Measurements from ENCODE around the gene NUDT16L1.

NUDT16L1 gene

DNA sequence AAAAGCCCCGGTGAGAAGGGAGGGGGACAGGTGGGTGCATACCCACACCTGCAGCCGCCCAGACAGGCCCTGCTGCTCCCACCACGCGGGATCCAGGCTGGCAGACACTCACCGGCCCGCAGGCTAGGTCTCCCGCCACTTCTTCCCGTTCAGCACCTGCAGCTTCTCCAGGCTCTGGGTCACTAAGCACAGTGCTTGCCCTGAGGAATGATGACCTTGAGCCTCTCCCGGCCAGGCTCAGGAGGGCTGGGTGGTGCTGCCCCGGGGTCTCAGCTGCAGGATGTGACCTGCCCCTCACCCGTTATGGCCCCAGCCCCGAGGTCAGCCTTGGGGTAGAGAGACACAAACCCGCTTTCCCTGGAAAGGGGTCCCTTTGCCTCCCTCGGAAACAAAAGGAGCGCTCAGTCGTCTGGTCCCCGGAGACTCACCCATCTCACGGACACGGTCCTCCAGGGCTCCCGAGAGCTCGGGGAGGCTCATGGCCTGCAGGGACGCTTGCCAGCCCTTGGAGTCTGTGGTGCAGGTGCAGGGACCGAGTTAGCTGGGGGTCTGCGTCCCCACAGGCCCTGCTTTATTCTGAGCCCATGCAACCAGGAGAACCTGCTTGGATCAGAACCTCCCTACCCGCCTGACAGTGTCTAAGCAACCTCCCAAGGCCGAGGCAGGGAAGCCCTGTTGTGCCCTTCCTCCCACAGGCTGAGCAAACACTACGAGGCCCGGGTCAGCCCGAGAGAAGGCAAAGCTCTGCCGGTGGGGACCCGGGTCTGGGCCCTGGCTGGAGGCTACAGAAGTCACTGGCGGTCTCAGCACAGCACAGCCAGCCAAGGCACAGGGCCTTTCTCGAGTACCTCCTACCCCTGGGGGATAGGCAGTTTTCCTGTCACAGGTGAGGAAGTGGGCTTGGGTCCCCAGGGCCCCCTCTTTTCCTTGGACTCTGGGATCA lies 3.8 kb downstream of the NUDT16L1 start:
- Histone ChIP-seq H3K9ac (0 out of 22 replicates have a peak overlapping the region, but pooled peaks of 2 of the 11 experiments have one; percentile 9 to 13), H3K36me3 (peaks cover 61 to 75% (median 73%) of the 10 kb centered on the region in 11 experiments), H4K20me1 (peaks cover 5 to 66% (median 39%) of the 10 kb centered on the region in 11 experiments; a peak in 21 of 22 replicates), H3K9me3 (replicated peaks in 1 of 11) (no peaks in the 10 kb centered on the region), H3K4me2 (no peak overlapping the region), H3K4me3 (no peak overlapping the region), H3K4me1 (peaks cover 20 to 33% (median 28%) of the 10 kb centered on the region in 10 experiments), H3K27me3 (no peaks in the 10 kb centered on the region), H3K27ac (no peak overlapping the region)
- TF ChIP-seq Cebpa-rat (IDR thresholded peaks at IDR 0.05), result no peak

DNA sequence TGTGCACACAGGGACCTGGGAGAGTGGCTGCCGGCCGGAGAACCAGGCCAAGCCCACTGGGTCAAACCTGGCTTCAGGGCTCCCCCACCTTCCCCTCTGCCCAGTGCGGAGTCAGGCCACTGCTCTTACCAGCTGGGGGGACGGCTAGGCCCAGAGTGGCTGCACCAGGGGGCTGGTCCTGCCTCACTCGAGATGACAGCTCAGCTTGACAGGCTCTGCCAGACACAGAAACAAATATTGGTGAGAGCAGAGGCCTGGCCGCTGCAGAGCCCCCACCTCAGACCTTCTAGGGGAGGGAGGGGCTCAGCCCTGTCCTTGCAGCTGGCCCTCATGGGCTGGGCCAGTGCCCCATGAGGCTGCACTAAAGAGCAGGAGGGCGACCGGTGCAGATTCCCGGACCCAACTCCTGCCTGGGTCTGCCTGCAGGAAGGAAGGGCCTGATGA lies 4.5 kb downstream of the NUDT16L1 start:
- H3K9ac ChIP-seq, result 0 out of 22 replicates have a peak overlapping the region, but pooled peaks of 1 of the 11 experiments have one; percentile 9
- H3K4me2 ChIP-seq, result no peak overlapping the region
- no peak overlapping the region for H3K27ac ChIP-seq
- no peaks in the 10 kb centered on the region for H3K27me3 ChIP-seq
- H3K4me1 ChIP-seq, result peaks cover 13 to 26% (median 21%) of the 10 kb centered on the region in 10 experiments
- no peaks in the 10 kb centered on the region for H3K9me3 ChIP-seq (replicated peaks in 1 of 11)
- TF ChIP-seq Cebpa-rat (IDR thresholded peaks at IDR 0.05), result no peak
- peaks cover 5 to 59% (median 39%) of the 10 kb centered on the region in 11 experiments; a peak in 20 of 22 replicates for H4K20me1 ChIP-seq
- H3K4me3 ChIP-seq, result no peak overlapping the region
- peaks cover 63 to 82% (median 80%) of the 10 kb centered on the region in 11 experiments for H3K36me3 ChIP-seq

DNA sequence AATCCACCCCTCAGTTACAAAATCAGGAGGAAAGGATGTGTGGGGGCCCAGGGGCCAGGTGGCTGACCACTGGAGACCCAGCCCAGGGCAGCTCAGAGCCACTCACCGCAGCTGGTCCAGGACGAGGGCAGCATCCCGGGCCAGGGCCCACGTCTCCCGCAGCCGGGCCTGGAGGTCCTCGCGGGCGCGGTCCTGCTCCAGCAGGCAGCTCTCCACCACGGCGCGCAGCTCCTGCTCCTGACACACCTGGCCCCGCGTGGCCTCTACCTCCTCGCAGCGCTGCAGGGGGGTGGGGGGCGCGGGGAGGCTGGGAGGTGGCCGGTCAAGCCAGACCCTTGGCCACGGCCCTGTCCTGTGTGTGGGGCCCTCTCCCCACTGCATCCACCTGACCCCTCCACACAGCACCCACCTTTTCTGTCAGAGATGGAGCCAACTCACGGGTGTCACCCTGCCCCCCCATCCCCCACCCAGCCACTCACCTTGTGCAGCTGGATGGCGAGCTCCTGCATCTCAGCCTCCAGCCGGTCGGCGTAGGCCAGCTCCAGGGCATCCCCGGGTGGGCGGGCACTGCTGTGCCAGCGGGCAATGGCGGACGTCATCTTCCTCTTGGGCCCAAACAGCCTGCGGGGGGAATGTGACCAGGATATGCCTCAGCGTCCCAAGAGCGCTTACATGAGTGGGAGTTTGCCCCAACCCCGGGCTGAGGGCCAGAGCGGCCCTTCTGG lies 5.1 kb downstream of the NUDT16L1 start:
- no peak overlapping the region for H3K4me3 ChIP-seq
- no peak overlapping the region for H3K27ac ChIP-seq
- peaks cover 63 to 88% (median 82%) of the 10 kb centered on the region in 11 experiments for H3K36me3 ChIP-seq
- no peaks in the 10 kb centered on the region for H3K9me3 ChIP-seq (replicated peaks in 1 of 11)
- peaks cover 9 to 22% (median 17%) of the 10 kb centered on the region in 10 experiments for H3K4me1 ChIP-seq
- no peaks in the 10 kb centered on the region for H3K27me3 ChIP-seq
- TF ChIP-seq Cebpa-rat (IDR thresholded peaks at IDR 0.05), result no peak
- no peak overlapping the region for H3K4me2 ChIP-seq
- peaks cover 5 to 58% (median 39%) of the 10 kb centered on the region in 11 experiments; a peak in 20 of 22 replicates for H4K20me1 ChIP-seq
- 0 out of 22 replicates have a peak overlapping the region, but pooled peaks of 1 of the 11 experiments have one; percentile 9 for H3K9ac ChIP-seq

DNA sequence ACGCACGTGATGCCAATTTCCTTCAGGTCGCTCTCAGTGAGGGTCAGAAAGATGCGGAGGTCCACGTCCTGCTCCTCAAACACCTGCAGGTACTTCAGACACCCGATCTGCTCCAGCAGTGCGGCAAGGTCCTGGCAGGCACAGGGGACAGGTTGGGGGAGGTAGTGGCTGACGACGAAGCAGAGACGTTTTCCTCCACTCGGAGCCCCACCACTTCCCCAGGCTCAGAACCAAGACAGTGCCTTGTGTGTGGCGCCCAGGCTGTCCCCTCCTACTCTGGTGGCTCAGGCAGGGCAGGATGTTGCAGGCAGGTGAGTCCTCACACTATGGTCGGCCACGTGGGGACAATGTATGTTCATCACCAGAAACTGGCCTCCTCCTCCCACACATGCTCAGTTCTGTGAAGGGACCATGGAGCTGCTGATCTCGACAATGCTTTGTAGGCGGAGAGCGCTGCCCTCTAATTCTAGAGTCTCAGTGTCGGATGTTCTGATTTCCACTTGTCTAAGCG lies 5.7 kb downstream of the NUDT16L1 start:
- H4K20me1 ChIP-seq, result peaks cover 5 to 58% (median 38%) of the 10 kb centered on the region in 11 experiments; a peak in 20 of 22 replicates
- H3K36me3 ChIP-seq, result peaks cover 67 to 94% (median 88%) of the 10 kb centered on the region in 11 experiments
- no peaks in the 10 kb centered on the region for H3K9me3 ChIP-seq (replicated peaks in 1 of 11)
- peaks cover 9 to 27% (median 17%) of the 10 kb centered on the region in 10 experiments for H3K4me1 ChIP-seq
- no peak overlapping the region for H3K4me2 ChIP-seq
- H3K27ac ChIP-seq, result no peak overlapping the region
- no peaks in the 10 kb centered on the region for H3K27me3 ChIP-seq
- H3K4me3 ChIP-seq, result no peak overlapping the region
- TF ChIP-seq Cebpa-rat (IDR thresholded peaks at IDR 0.05), result no peak
- H3K9ac ChIP-seq, result no peak overlapping the region

DNA sequence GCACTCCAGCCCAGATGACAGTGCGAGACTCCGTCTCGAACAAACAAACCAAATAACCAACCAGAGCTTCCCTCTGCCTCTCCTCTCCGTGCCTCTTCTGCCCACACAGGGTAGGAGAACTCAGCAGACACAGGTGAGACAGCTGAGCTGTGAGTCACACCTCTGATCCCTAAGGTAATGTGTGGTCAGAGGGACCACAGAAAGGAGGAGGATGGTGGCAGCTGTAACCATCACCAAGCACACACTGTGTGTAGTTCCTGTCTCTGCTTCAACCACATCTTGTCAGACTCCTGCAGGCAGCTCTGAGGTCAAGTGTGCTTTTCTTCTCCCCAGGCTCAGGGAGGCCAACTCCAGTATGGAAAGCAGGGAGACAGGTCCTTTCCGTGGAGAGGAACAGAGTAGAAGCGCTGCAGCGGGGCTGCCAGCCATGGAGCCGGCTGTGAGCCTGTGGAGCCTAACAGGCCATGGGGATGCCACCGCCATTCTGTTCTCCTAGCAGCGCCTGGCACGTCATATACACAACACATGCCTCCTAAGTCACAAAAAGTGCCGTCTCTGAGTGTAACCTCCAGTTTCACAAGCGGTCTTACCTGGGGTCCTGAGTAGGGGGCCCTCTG lies 7.1 kb downstream of the NUDT16L1 start:
- no peak for TF ChIP-seq Cebpa-rat (IDR thresholded peaks at IDR 0.05)
- Histone ChIP-seq H3K4me3 (no peak overlapping the region), H3K4me2 (no peak overlapping the region), H3K9ac (no peak overlapping the region), H3K27ac (no peak overlapping the region), H3K9me3 (replicated peaks in 1 of 11) (no peaks in the 10 kb centered on the region), H3K36me3 (peaks cover 75 to 100% (median 95%) of the 10 kb centered on the region in 11 experiments), H4K20me1 (peaks cover 0 to 49% (median 27%) of the 10 kb centered on the region in 11 experiments; a peak in 19 of 22 replicates), H3K27me3 (no peaks in the 10 kb centered on the region), H3K4me1 (peaks cover 0 to 17% (median 7%) of the 10 kb centered on the region in 10 experiments; a peak in 15 of 20 replicates)

DNA sequence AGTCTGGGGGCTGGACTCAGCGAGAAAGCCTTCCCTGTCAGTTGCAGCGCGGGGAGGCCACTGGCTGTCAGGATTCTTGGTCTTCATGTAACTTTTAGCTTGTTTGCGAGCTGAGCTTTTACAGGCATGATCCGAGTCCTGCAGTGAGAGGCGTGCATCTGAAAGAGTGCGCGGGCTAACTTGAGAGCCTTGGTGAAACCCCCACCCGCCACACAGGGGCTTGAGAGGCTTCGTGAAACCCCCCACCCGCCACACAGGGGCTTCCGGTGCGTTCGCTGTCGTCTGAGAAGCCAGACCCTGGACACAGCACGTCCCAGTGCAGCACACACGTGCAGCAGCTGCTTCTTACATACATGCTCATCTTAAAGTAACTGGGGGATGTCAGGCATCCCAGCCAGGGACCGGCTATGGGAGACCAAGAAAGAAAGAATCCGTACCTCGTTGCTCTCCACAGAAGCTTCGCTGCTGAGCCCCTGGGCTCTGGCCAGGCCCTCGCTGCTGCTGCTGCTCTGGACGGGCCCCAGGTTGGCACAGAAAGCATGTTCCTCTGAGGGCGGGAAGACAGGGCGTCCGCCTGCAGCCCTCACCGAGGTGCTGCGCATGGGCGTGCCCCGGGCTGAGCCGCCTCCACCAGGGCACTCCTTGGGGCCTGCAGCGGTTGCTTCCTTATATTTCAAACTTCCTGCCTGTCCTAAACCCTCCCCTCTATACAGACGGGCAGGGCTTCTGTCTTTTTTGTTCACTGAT lies 7.8 kb downstream of the NUDT16L1 start:
- H3K4me1 ChIP-seq, result peaks cover 0 to 11% (median 2%) of the 10 kb centered on the region in 10 experiments; a peak in 8 of 20 replicates
- peak overlapping the region in 2 of 11 experiments; percentile 13 to 32; a peak in 1 of 22 replicates for H3K9ac ChIP-seq
- no peak for TF ChIP-seq Cebpa-rat (IDR thresholded peaks at IDR 0.05)
- no peak overlapping the region for H3K4me3 ChIP-seq
- H3K9me3 ChIP-seq (replicated peaks in 1 of 11), result no peaks in the 10 kb centered on the region
- peaks cover 0 to 42% (median 21%) of the 10 kb centered on the region in 11 experiments; a peak in 18 of 22 replicates for H4K20me1 ChIP-seq
- peaks cover 69 to 100% (median 91%) of the 10 kb centered on the region in 11 experiments for H3K36me3 ChIP-seq
- no peak overlapping the region for H3K27ac ChIP-seq
- no peak overlapping the region for H3K4me2 ChIP-seq
- no peaks in the 10 kb centered on the region for H3K27me3 ChIP-seq

DNA sequence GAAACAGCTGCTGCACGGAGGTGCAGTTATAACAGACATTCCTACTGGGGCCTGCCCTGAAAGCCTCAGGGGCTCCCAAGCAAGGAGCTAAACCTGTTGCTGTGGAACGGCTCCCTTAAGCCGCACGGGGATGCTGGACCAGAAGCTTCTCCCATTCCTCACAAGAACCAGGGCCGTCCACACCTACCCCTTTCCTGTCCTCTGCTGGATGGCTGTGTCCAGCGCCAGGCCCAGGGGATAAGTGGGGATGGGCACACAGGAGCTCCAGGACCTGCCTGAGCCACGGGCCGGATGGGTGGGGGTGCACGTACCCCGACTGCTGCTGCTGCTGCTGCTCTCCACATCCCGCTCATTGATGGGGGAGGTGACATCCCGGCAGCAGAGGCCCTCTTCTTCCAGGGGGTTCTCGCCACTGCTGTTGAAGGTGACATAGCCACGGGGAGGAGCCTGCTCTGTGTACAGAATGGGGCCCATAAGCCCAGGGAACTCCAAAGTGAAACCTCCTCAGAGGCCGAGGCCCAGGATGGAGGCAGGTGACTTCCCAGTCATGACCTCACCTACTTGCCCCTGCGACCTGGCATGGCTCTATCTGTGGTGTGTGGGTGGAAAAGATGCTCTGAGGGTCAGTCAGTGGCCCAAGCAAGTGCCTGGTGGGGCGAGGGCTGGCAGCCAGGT lies 8.6 kb downstream of the NUDT16L1 start:
- H3K4me3 ChIP-seq, result no peak overlapping the region
- no peak for TF ChIP-seq Cebpa-rat (IDR thresholded peaks at IDR 0.05)
- no peak overlapping the region for H3K27ac ChIP-seq
- H3K4me1 ChIP-seq, result peaks cover 0 to 7% (median 0%) of the 10 kb centered on the region in 10 experiments; a peak in 3 of 20 replicates
- peaks cover 0 to 35% (median 13%) of the 10 kb centered on the region in 11 experiments; a peak in 18 of 22 replicates for H4K20me1 ChIP-seq
- no peaks in the 10 kb centered on the region for H3K27me3 ChIP-seq
- H3K4me2 ChIP-seq, result no peak overlapping the region
- H3K36me3 ChIP-seq, result peaks cover 69 to 100% (median 91%) of the 10 kb centered on the region in 11 experiments
- H3K9ac ChIP-seq, result no peak overlapping the region; a peak in 2 of 22 replicates
- H3K9me3 ChIP-seq (replicated peaks in 1 of 11), result no peaks in the 10 kb centered on the region
